Measurements from ENCODE around the gene AATF. TPM values are rescaled to one million over a fixed set of nuclear protein-coding genes. Genes with fewer than 3 reads are reported as not detected.
A peak's percentile ranks its signal among the peaks of the same experiment; 100 is the strongest.

The AATF gene
- total RNA-seq, 3 donors from 2014 or later: 34.4 to 47.2 (median 40.0) TPM

- Histone ChIP-seq H3K36me3 (no peaks in the 10 kb centered on the region), H3K27me3 (peaks cover 40 to 100% of the 10 kb centered on the region in 2 donors), H3K4me3 (no peak overlapping the region), H3K4me1 (peaks cover 15 to 17% of the 10 kb centered on the region in 2 donors), H3K9me3 (no peaks in the 10 kb centered on the region), H3K27ac (no peak overlapping the region)
- DNase-seq (ENCODE audit: low spot score in 2 of 2): no peak
- intact Hi-C loops (cut with DNase I; ENCODE audit: low total_unique reads): no loop called here
- TF ChIP-seq POLR2AphosphoS5 (IDR thresholded peaks at IDR 0.05): no peak
- no peak for TF ChIP-seq POLR2A (IDR thresholded peaks at IDR 0.05)
- TF ChIP-seq CTCF (IDR thresholded peaks at IDR 0.05): no peak
These were observed 8.9 kb upstream of the AATF start for GRCh38 chr17:36939802-36940312.

- Histone ChIP-seq H3K36me3 (no peaks in the 10 kb centered on the region), H3K9me3 (no peaks in the 10 kb centered on the region), H3K27ac (no peak overlapping the region), H3K27me3 (peaks cover 35 to 100% of the 10 kb centered on the region in 2 donors), H3K4me3 (no peak overlapping the region), H3K4me1 (peaks cover 14 to 16% of the 10 kb centered on the region in 2 donors)
- no peak for DNase-seq (ENCODE audit: low spot score in 2 of 2)
- no peak for TF ChIP-seq CTCF (IDR thresholded peaks at IDR 0.05)
- no peak for TF ChIP-seq POLR2A (IDR thresholded peaks at IDR 0.05)
- no peak for TF ChIP-seq POLR2AphosphoS5 (IDR thresholded peaks at IDR 0.05)
- intact Hi-C loops (cut with DNase I; ENCODE audit: low total_unique reads): no loop called here
These were observed 8.2 kb upstream of the AATF start for GRCh38 chr17:36940313-36941264.

GRCh38 chr17:36941265-36942010 lies 7.3 kb upstream of the AATF start:
- H3K4me1 ChIP-seq: peaks cover 8 to 9% of the 10 kb centered on the region in 2 donors
- TF ChIP-seq POLR2A (IDR thresholded peaks at IDR 0.05) (no peak), POLR2AphosphoS5 (IDR thresholded peaks at IDR 0.05) (no peak), CTCF (IDR thresholded peaks at IDR 0.05) (no peak)
- peaks cover 36 to 100% of the 10 kb centered on the region in 2 donors for H3K27me3 ChIP-seq
- H3K36me3 ChIP-seq: no peaks in the 10 kb centered on the region
- intact Hi-C loops (cut with DNase I; ENCODE audit: low total_unique reads): no loop called here
- no peak for DNase-seq (ENCODE audit: low spot score in 2 of 2)
- no peak overlapping the region for H3K27ac ChIP-seq
- peak overlapping the region in 1 of 3 donors; percentile 52 for H3K4me3 ChIP-seq
- no peaks in the 10 kb centered on the region for H3K9me3 ChIP-seq

- no peak for TF ChIP-seq CTCF (IDR thresholded peaks at IDR 0.05)
- TF ChIP-seq POLR2A (IDR thresholded peaks at IDR 0.05): no peak
- no peak for TF ChIP-seq POLR2AphosphoS5 (IDR thresholded peaks at IDR 0.05)
- peaks cover 34 to 100% of the 10 kb centered on the region in 2 donors for H3K27me3 ChIP-seq
- H3K9me3 ChIP-seq: no peaks in the 10 kb centered on the region
- peaks cover 4 to 6% of the 10 kb centered on the region in 2 donors for H3K4me1 ChIP-seq
- H3K27ac ChIP-seq: no peak overlapping the region
- no peaks in the 10 kb centered on the region for H3K36me3 ChIP-seq
- peak overlapping the region in 1 of 3 donors; percentile 52 for H3K4me3 ChIP-seq
- no peak for DNase-seq (ENCODE audit: low spot score in 2 of 2)
- intact Hi-C loops (cut with DNase I; ENCODE audit: low total_unique reads): no loop called here
These were observed 6.6 kb upstream of the AATF start for GRCh38 chr17:36942019-36942599.

Measured in breast epithelium (tissue), 4 donors.